HEK293 (cell line): Measurements from ENCODE around the gene WNK4.

Experiments used
- CTCF ChIA-PET: fragments of 350-600 bp; formaldehyde crosslinking; extraction: SDS; loops from one replicate; lab custom pipeline; 2021; ENCODE audit warnings: antibody characterized with exemption; lab: Yijun Ruan, JAX
- POLR2A ChIA-PET: fragments of 300-600 bp; formaldehyde crosslinking; extraction: SDS; loops from one replicate; lab custom pipeline; 2020; ENCODE audit warnings: antibody characterized with exemption, inconsistent platforms; lab: Yijun Ruan, JAX
- H3K27ac ChIP-seq: fragments of 200-500 bp; sonication (Bioruptor generic); 2 replicates; pipeline ENCODE4 v1.5.1; 2014; ENCODE audit warnings: low read depth, low read length, control low read depth, inconsistent platforms; ENCODE audit errors: extremely low read depth
- H3K36me3 ChIP-seq, 2 experiments: fragments of 200-500 bp in 1 of 2; sonication (Bioruptor generic) in 1 of 2; 1 replicate in 1 of 2; 2 replicates in 1 of 2; pipeline ENCODE4 v1.5.1; 2014 to 2017; ENCODE audit warnings: inconsistent platforms in 2 of 2, low read length in 2 of 2; ENCODE audit not compliant: control insufficient read depth in 2 of 2, insufficient read depth in 1 of 2
- H3K4me1 ChIP-seq: fragments of 200-500 bp; sonication (Bioruptor generic); 2 replicates; pipeline ENCODE4 v1.5.1; 2014; ENCODE audit warnings: mild to moderate bottlenecking, low read length, inconsistent platforms; ENCODE audit not compliant: control insufficient read depth, insufficient read depth
- H3K4me3 ChIP-seq: 2 replicates; pipeline ENCODE4 v1.5.1; 2011; ENCODE audit warnings: low read depth, mild to moderate bottlenecking, control low read depth, low read length, moderate library complexity
- H3K9me3 ChIP-seq: fragments of 200-500 bp; sonication (Bioruptor generic); 2 replicates; pipeline ENCODE4 v1.5.1; 2014; ENCODE audit warnings: low read depth, low read length, inconsistent platforms; ENCODE audit not compliant: control insufficient read depth, insufficient read depth
- EGR2 ChIP-seq: fragments of 450-650 bp; formaldehyde crosslinking; IDR thresholded peaks from 2 replicates; pipeline ENCODE4 v1.5.1; 2016; ENCODE audit warnings: low read depth, missing biosample characterization, missing genetic modification characterization
- IKZF3 ChIP-seq: fragments of 450-650 bp; IDR thresholded peaks from 2 replicates; pipeline ENCODE4 v1.5.0; 2018; ENCODE audit warnings: missing biosample characterization, mild to moderate bottlenecking, missing genetic modification characterization, moderate library complexity
- KLF16 ChIP-seq: fragments of 450-650 bp; formaldehyde crosslinking; IDR thresholded peaks from 2 replicates; pipeline ENCODE4 v1.5.1; 2017; ENCODE audit warnings: missing biosample characterization, missing genetic modification characterization
- MZF1 ChIP-seq: fragments of 450-650 bp; formaldehyde crosslinking; IDR thresholded peaks from 2 replicates; pipeline ENCODE4 v1.5.1; 2017; ENCODE audit warnings: missing biosample characterization, missing genetic modification characterization, borderline replicate concordance
- SCRT1 ChIP-seq: fragments of 450-650 bp; formaldehyde crosslinking; IDR thresholded peaks from 2 replicates; pipeline ENCODE4 v1.5.1; 2016; ENCODE audit warnings: missing biosample characterization, missing genetic modification characterization, borderline replicate concordance
- YY2 ChIP-seq: fragments of 450-650 bp; formaldehyde crosslinking; IDR thresholded peaks from 2 replicates; pipeline ENCODE4 v1.5.1; 2016; ENCODE audit warnings: missing biosample characterization, missing genetic modification characterization
- ZBTB48 ChIP-seq: fragments of 450-650 bp; formaldehyde crosslinking; IDR thresholded peaks from 2 replicates; pipeline ENCODE4 v1.5.1; 2016; ENCODE audit warnings: missing biosample characterization, missing genetic modification characterization
- ZFP41 ChIP-seq: fragments of 450-650 bp; formaldehyde crosslinking; IDR thresholded peaks from 2 replicates; pipeline ENCODE4 v1.5.1; 2016; ENCODE audit warnings: missing biosample characterization, missing genetic modification characterization, borderline replicate concordance
- ZNF157 ChIP-seq: fragments of 450-650 bp; formaldehyde crosslinking; IDR thresholded peaks from 2 replicates; pipeline ENCODE4 v1.5.1; 2016; ENCODE audit warnings: missing biosample characterization, missing genetic modification characterization
- ZNF175 ChIP-seq: fragments of 450-650 bp; formaldehyde crosslinking; IDR thresholded peaks from 2 replicates; pipeline ENCODE4 v1.5.1; 2016; ENCODE audit warnings: missing biosample characterization, missing genetic modification characterization
- ZNF248 ChIP-seq: fragments of 450-650 bp; formaldehyde crosslinking; IDR thresholded peaks from 2 replicates; pipeline ENCODE4 v1.5.1; 2017; ENCODE audit warnings: missing biosample characterization, missing genetic modification characterization
- ZNF433 ChIP-seq: fragments of 450-650 bp; formaldehyde crosslinking; IDR thresholded peaks from 2 replicates; pipeline ENCODE4 v1.5.1; 2016; ENCODE audit warnings: missing biosample characterization, missing genetic modification characterization, low read depth
- ZNF488 ChIP-seq: fragments of 450-650 bp; formaldehyde crosslinking; IDR thresholded peaks from 2 replicates; pipeline ENCODE4 v1.5.1; 2016; ENCODE audit warnings: missing biosample characterization, missing genetic modification characterization
- ZNF530 ChIP-seq: fragments of 450-650 bp; formaldehyde crosslinking; IDR thresholded peaks from 2 replicates; pipeline ENCODE4 v1.5.1; 2016; ENCODE audit warnings: low read depth, missing biosample characterization, missing genetic modification characterization
- ZNF558 ChIP-seq: fragments of 450-650 bp; formaldehyde crosslinking; IDR thresholded peaks from 2 replicates; pipeline ENCODE4 v1.5.1; 2016; ENCODE audit warnings: missing biosample characterization, missing genetic modification characterization
- ZNF596 ChIP-seq: fragments of 450-650 bp; IDR thresholded peaks from 2 replicates; pipeline ENCODE4 v1.5.0; 2018; ENCODE audit warnings: missing biosample characterization, mild to moderate bottlenecking, missing genetic modification characterization, moderate library complexity
- ZNF654 ChIP-seq: fragments of 450-650 bp; formaldehyde crosslinking; IDR thresholded peaks from 2 replicates; pipeline ENCODE4 v1.5.1; 2016; ENCODE audit warnings: low read depth, missing biosample characterization, missing genetic modification characterization
- ZNF658 ChIP-seq: fragments of 450-650 bp; formaldehyde crosslinking; IDR thresholded peaks from 2 replicates; pipeline ENCODE4; 2016; ENCODE audit warnings: missing biosample characterization, missing genetic modification characterization
- ZNF660 ChIP-seq: fragments of 450-650 bp; IDR thresholded peaks from 2 replicates; pipeline ENCODE4 v1.5.1; 2018; ENCODE audit warnings: missing biosample characterization, mild to moderate bottlenecking, missing genetic modification characterization
- ZNF677 ChIP-seq: fragments of 450-650 bp; IDR thresholded peaks from 2 replicates; pipeline ENCODE4 v1.5.0; 2018; ENCODE audit warnings: missing biosample characterization, mild to moderate bottlenecking, missing genetic modification characterization, moderate library complexity
- ZNF843 ChIP-seq: fragments of 450-650 bp; formaldehyde crosslinking; IDR thresholded peaks from 2 replicates; pipeline ENCODE4 v1.5.1; 2016; ENCODE audit warnings: missing biosample characterization, missing genetic modification characterization
- ZSCAN4 ChIP-seq: fragments of 450-650 bp; formaldehyde crosslinking; IDR thresholded peaks from 2 replicates; pipeline ENCODE4 v1.5.1; 2017; ENCODE audit warnings: missing biosample characterization, missing genetic modification characterization

Gene WNK4

GRCh38 chr17:42778570-42778969 is 1.8 kb upstream of the WNK4 start:
- H3K9me3 ChIP-seq: no peaks in the 10 kb centered on the region
- ChIA-PET CTCF (interaction anchor here (0.6 to 3.6 kb wide), 5 partner anchors 15 to 409 kb away, joined by 3 to 16 read pairs (median 3); partner anchors contain the start of genes IFI35 and TUBG2), POLR2A (interaction anchor here (0.5 to 1.8 kb wide), 3 partner anchors 15 to 204 kb away, joined by 3 to 7 read pairs (median 4); no protein-coding TSS in a partner anchor)
- H3K27ac ChIP-seq: no peak overlapping the region
- TF ChIP-seq ZNF530 (no peak), ZNF654 (tag by site-specific recombination) (no peak), ZNF596 (tag by site-specific recombination) (no peak), ZNF488 (tag by site-specific recombination) (no peak), ZNF157 (tag by site-specific recombination) (no peak), ZNF660 (no peak), ZNF658 (tag by site-specific recombination) (no peak), ZNF433 (tag by site-specific recombination) (no peak), ZNF248 (no peak), ZSCAN4 (tag by site-specific recombination) (no peak), ZNF175 (tag by site-specific recombination) (no peak), ZNF558 (tag by site-specific recombination) (no peak), SCRT1 (no peak), IKZF3 (tag by site-specific recombination) (no peak)
- no peak overlapping the region for H3K4me3 ChIP-seq
- peaks cover 10% of the 10 kb centered on the region for H3K4me1 ChIP-seq
- H3K36me3 ChIP-seq: peaks cover 32 to 61% of the 10 kb centered on the region in 2 experiments

GRCh38 chr17:42779304-42779935 is 990 bp upstream of the WNK4 start:
- TF ChIP-seq KLF16 (tag by site-specific recombination): no peak
- peak; percentile 30 for TF ChIP-seq EGR2 (tag by site-specific recombination)
- TF ChIP-seq ZBTB48 (tag by site-specific recombination): no peak
- TF ChIP-seq ZNF677: no peak
- TF ChIP-seq, all 188 proteins: peak for 1
- no peak overlapping the region for H3K27ac ChIP-seq
- ChIA-PET POLR2A (interaction anchor here (0.5 to 2.6 kb wide), 2 partner anchors 18 to 205 kb away, joined by 7 to 13 read pairs; partner anchors contain the start of genes CNTD1 and COA3), CTCF (interaction anchor here (0.9 to 3.6 kb wide), 3 partner anchors 16 to 45 kb away, joined by 3 to 16 read pairs (median 3); no protein-coding TSS in a partner anchor)
- no peak overlapping the region for H3K4me3 ChIP-seq
- H3K36me3 ChIP-seq: peaks cover 32 to 66% of the 10 kb centered on the region in 2 experiments
- no peaks in the 10 kb centered on the region for H3K9me3 ChIP-seq
- peaks cover 5% of the 10 kb centered on the region; the same call in 1 of the 2 replicates for H3K4me1 ChIP-seq

- POLR2A ChIA-PET: interaction anchor here (0.9 to 2.6 kb wide), 9 partner anchors 8 to 214 kb away, joined by 3 to 13 read pairs (median 4); partner anchors contain the start of genes BECN1, CNTD1, COA3 and RETREG3
- H3K36me3 ChIP-seq: peaks cover 23 to 49% of the 10 kb centered on the region in 2 experiments; a peak in 2 of 3 replicates
- H3K4me3 ChIP-seq: peak overlapping the region; percentile 45
Measured at GRCh38 chr17:42780851-42781638, 635 bp downstream of the WNK4 start.

More at GRCh38 chr17:42780851-42781638, 635 bp downstream of the WNK4 start:
- CTCF ChIA-PET: interaction anchor here (0.5 to 3.6 kb wide), 7 partner anchors 8 to 503 kb away, joined by 3 to 16 read pairs (median 5); partner anchors contain the start of genes PSMC3IP and VPS25
- Histone ChIP-seq H3K4me1 (peaks cover 5% of the 10 kb centered on the region; the same call in 1 of the 2 replicates), H3K27ac (peak overlapping the region; percentile 11; the same call in 1 of the 2 replicates), H3K9me3 (no peaks in the 10 kb centered on the region)
- no peak for TF ChIP-seq ZFP41 (tag by site-specific recombination)
- no peak for TF ChIP-seq ZNF843 (tag by site-specific recombination)
- no peak for TF ChIP-seq MZF1 (tag by site-specific recombination)
- TF ChIP-seq YY2 (tag by site-specific recombination): no peak
